Measurements from ENCODE around the gene CSNK1E. TPM values are rescaled to one million over a fixed set of nuclear protein-coding genes. Genes with fewer than 3 reads are reported as not detected.

The CSNK1E gene
- total RNA-seq, 2 experiments from 2014 or later, result 104 to 105 TPM

DNA sequence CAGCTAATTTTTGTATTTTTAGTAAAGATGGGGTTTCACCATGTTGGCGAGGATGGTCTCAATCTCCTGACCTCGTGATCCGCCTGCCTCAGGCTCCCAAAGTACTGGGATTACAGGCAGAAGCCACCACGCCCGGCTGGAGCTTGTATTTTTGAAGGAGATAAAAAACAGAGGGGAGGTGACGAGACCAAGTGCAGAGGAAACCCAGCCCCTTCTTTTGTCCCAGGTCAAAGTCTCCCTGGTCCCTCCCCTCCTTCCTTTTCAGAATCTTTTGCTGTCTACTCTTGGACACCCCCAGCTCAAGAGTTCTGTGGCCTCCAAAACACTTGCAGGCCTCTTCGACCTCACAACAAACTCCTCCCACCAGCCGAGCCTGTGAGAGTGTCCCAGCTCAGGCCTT is 32.2 kb downstream of the CSNK1E start:
- H3K27ac Mint-ChIP-seq, result no peak overlapping the region
- ChIA-PET CTCF (interaction anchor here (0.6 to 1.8 kb wide), 2 partner anchors 171 to 233 kb away, joined by 3 to 6 read pairs; no protein-coding TSS in a partner anchor), POLR2A (interaction anchor here (1.2 kb wide), 1 partner anchor 12 kb away, joined by 3 read pairs; no protein-coding TSS in a partner anchor)
- no peak for DNase-seq
- H3K4me1 Mint-ChIP-seq (ENCODE audit: low read depth), result no peaks in the 10 kb centered on the region
- intact Hi-C loops (cut with micrococcal nuclease), result no loop called here
- H3K27me3 Mint-ChIP-seq, result no peaks in the 10 kb centered on the region
- no peaks in the 10 kb centered on the region for H3K36me3 Mint-ChIP-seq
- no peak overlapping the region for H3K4me3 Mint-ChIP-seq
- no peaks in the 10 kb centered on the region for H3K9me3 Mint-ChIP-seq

GRCh38 chr22:38284042-38284402 is 33.2 kb downstream of the CSNK1E start:
- H3K4me3 Mint-ChIP-seq, result no peak overlapping the region
- no peaks in the 10 kb centered on the region for H3K27me3 Mint-ChIP-seq
- DNase-seq, result no peak
- intact Hi-C loops (cut with micrococcal nuclease), result no loop called here
- H3K27ac Mint-ChIP-seq, result no peak overlapping the region
- no peaks in the 10 kb centered on the region for H3K36me3 Mint-ChIP-seq
- ChIA-PET CTCF (interaction anchor here (1.8 kb wide), 1 partner anchor 232 kb away, joined by 6 read pairs; no protein-coding TSS in a partner anchor), POLR2A (interaction anchor here (1.2 kb wide), 1 partner anchor 13 kb away, joined by 3 read pairs; no protein-coding TSS in a partner anchor)
- H3K9me3 Mint-ChIP-seq, result no peaks in the 10 kb centered on the region
- no peaks in the 10 kb centered on the region for H3K4me1 Mint-ChIP-seq (ENCODE audit: low read depth)

DNA sequence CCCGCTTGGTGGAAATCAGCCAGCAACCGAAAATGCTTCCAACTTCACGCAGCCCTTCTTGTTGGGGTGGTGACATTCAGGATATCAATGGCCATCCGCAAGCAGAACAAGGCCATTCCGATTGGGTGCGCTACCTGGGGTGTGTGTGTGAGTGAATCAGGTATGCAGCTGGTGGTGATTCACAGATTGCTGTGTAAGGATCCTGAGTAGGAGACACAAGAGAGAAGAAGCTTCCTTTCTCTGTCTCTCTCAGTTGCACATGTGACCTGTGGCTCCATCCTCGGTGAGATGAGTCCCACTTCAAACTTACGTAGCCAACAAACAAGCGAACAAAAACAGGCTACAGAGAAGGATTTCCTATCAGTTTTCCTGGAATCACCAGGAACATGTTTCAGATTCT is 34.8 kb downstream of the CSNK1E start:
- Mint-ChIP-seq H3K4me1 (ENCODE audit: low read depth) (no peaks in the 10 kb centered on the region), H3K9me3 (no peaks in the 10 kb centered on the region), H3K27ac (no peak overlapping the region), H3K27me3 (no peaks in the 10 kb centered on the region), H3K36me3 (no peaks in the 10 kb centered on the region), H3K4me3 (no peak overlapping the region)
- no peak for DNase-seq
- intact Hi-C loops (cut with micrococcal nuclease), result no loop called here
- CTCF ChIA-PET, result no interaction called here
- POLR2A ChIA-PET, result no interaction called here

DNA sequence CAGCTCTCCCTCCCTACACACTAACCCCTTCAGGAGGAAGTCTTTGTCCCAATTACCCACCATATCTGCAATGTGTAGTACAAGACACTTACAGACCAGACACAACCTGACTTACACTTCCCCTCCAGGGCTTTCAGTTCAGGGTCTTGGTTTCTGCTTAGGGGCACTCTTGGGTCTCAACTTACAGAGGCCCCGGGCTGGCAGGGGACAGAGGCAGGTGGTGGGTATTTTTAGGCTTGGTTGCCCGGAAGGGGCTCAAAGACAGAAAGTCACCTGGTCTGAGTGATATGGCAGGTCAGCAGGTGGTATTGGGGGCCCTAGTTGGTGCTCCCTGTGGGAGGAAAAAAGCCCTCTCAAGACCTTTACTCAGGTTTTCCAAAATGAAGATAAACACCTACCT is 41.1 kb downstream of the CSNK1E start:
- no peaks in the 10 kb centered on the region for H3K27me3 Mint-ChIP-seq
- no peaks in the 10 kb centered on the region for H3K36me3 Mint-ChIP-seq
- DNase-seq, result no peak
- intact Hi-C loops (cut with micrococcal nuclease), result no loop called here
- H3K27ac Mint-ChIP-seq, result no peak overlapping the region
- no peak overlapping the region for H3K4me3 Mint-ChIP-seq
- no peaks in the 10 kb centered on the region for H3K9me3 Mint-ChIP-seq
- CTCF ChIA-PET, result no interaction called here
- H3K4me1 Mint-ChIP-seq (ENCODE audit: low read depth), result peaks cover 17% of the 10 kb centered on the region
- POLR2A ChIA-PET, result no interaction called here

GRCh38 chr22:38273135-38273826 is 44.0 kb downstream of the CSNK1E start:
- peak overlapping the region; percentile 85 for H3K4me3 Mint-ChIP-seq
- CTCF ChIA-PET, result interaction anchor here (1.4 kb wide), 1 partner anchor 11 kb away, joined by 5 read pairs; no protein-coding TSS in a partner anchor
- no peaks in the 10 kb centered on the region for H3K36me3 Mint-ChIP-seq
- peak; percentile 24 for DNase-seq
- POLR2A ChIA-PET, result interaction anchor here (1.0 to 1.4 kb wide), 2 partner anchors 32 to 39 kb away, joined by 3 to 4 read pairs; no protein-coding TSS in a partner anchor
- H3K9me3 Mint-ChIP-seq, result no peaks in the 10 kb centered on the region
- H3K27me3 Mint-ChIP-seq, result no peaks in the 10 kb centered on the region
- peaks cover 38% of the 10 kb centered on the region for H3K4me1 Mint-ChIP-seq (ENCODE audit: low read depth)
- H3K27ac Mint-ChIP-seq, result peak overlapping the region; percentile 87
- intact Hi-C loops (cut with micrococcal nuclease), result loop anchor here (2.0 kb wide), 1 partner anchor 44 kb away; the partner anchor contains the start of gene CSNK1E

DNA sequence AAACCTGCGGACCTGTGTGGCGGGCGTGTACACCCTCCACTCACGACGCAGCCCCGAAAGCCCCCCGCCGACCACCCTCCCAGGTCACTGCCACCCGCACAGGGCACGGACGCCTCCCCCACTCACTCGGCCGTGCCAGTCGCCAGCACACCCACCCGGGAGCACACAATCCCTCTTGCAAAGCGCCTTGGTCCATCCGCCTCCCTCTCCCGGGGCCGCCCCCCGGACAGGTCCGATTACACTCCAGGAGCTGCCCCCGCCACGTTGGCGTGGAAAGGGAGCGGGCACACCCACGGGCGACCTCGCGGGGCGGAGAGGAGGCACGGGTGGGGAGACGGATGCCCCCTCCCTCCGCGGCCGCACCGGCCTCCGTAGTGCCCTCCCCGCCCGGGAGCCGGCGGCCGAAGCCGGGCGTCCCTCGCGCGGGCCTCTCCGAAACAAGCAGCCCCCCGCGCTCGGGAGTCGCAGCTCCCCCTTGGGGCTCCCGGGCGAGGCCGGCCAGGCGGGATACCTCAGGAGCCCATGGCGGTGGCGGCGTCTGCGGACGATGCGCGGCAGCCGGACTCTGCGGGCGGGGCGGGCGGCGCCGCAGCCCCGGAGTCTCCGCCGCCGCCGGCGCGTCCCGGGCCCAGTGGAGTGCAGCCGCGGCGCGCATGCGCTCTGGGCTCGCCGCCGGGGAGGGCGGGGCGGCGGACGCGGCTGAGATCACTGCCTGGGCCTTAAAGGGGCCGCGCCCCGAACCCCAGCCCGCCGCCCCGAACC is 44.7 kb downstream of the CSNK1E start, which contains the start of gene TMEM184B:
TMEM184B (minus strand) TSS at position 638 of the 762 bp plus-strand sequence. CDS start 25,049 bp downstream, outside the sequence.
- Mint-ChIP-seq H3K4me3 (peak within 1 kb of the TSS; percentile 85), H3K27ac (peak within 1 kb of the TSS; percentile 87), H3K4me1 (ENCODE audit: low read depth) (peaks cover 42% of the 10 kb centered on the region), H3K36me3 (no peaks in the 10 kb centered on the region), H3K27me3 (no peaks in the 10 kb centered on the region), H3K9me3 (no peaks in the 10 kb centered on the region)
- POLR2A ChIA-PET, result interaction anchor here (1.4 kb wide), 1 partner anchor 39 kb away, joined by 3 read pairs; no protein-coding TSS in a partner anchor
- CTCF ChIA-PET, result no interaction called here
- intact Hi-C loops (cut with micrococcal nuclease), result loop anchor here (2.0 kb wide), 1 partner anchor 44 kb away; the partner anchor contains the start of gene CSNK1E
- DNase-seq, result peak; percentile 84

DNA sequence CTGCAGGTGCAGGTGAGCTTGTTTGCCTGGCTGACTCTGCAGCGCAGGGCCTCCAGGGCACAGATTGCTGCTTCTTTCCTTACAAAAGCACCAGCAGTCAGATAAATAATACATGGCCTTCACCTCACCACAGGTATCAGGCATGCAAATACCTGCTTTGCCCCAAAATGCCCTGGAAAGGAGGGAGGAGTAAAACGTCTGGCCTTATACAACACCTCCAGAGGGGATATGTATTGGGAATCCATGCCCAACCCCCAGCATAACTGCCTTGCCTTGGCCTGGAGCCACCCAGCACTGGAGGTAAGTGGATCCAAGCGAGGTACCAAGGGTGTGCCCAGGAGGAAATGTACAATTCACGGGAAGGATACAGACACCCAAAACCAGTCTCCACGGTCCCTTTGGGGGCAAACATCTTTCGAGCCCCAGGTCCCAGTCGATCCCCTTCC is 45.3 kb downstream of the CSNK1E start:
- POLR2A ChIA-PET, result interaction anchor here (1.4 kb wide), 1 partner anchor 40 kb away, joined by 3 read pairs; no protein-coding TSS in a partner anchor
- Mint-ChIP-seq H3K9me3 (no peaks in the 10 kb centered on the region), H3K36me3 (no peaks in the 10 kb centered on the region), H3K27me3 (no peaks in the 10 kb centered on the region), H3K27ac (peak overlapping the region; percentile 67), H3K4me3 (peak overlapping the region; percentile 83), H3K4me1 (ENCODE audit: low read depth) (peaks cover 47% of the 10 kb centered on the region)
- no peak for DNase-seq
- CTCF ChIA-PET, result no interaction called here
- intact Hi-C loops (cut with micrococcal nuclease), result loop anchor here (2.0 kb wide), 1 partner anchor 45 kb away; the partner anchor contains the start of gene CSNK1E

- DNase-seq, result no peak
- no peaks in the 10 kb centered on the region for H3K9me3 Mint-ChIP-seq
- H3K27me3 Mint-ChIP-seq, result no peaks in the 10 kb centered on the region
- H3K36me3 Mint-ChIP-seq, result no peaks in the 10 kb centered on the region
- intact Hi-C loops (cut with micrococcal nuclease), result no loop called here
- ChIA-PET CTCF (interaction anchor here (1.2 to 1.4 kb wide), 3 partner anchors 9 to 219 kb away, joined by 3 to 5 read pairs (median 3); no protein-coding TSS in a partner anchor), POLR2A (no interaction called here)
- peak overlapping the region; percentile 28 for H3K27ac Mint-ChIP-seq
- H3K4me3 Mint-ChIP-seq, result no peak overlapping the region
- peaks cover 54% of the 10 kb centered on the region for H3K4me1 Mint-ChIP-seq (ENCODE audit: low read depth)
Observed at GRCh38 chr22:38271101-38271500, 46.1 kb downstream of the CSNK1E start.

GRCh38 chr22:38270091-38270992 is 46.9 kb downstream of the CSNK1E start:
- Mint-ChIP-seq H3K27me3 (no peaks in the 10 kb centered on the region), H3K27ac (peak overlapping the region; percentile 28), H3K4me3 (no peak overlapping the region), H3K9me3 (no peaks in the 10 kb centered on the region), H3K36me3 (no peaks in the 10 kb centered on the region), H3K4me1 (ENCODE audit: low read depth) (peaks cover 55% of the 10 kb centered on the region)
- CTCF ChIA-PET, result interaction anchor here (1.2 to 1.6 kb wide), 5 partner anchors 8 to 218 kb away, joined by 3 to 5 read pairs (median 3); no protein-coding TSS in a partner anchor
- intact Hi-C loops (cut with micrococcal nuclease), result no loop called here
- no peak for DNase-seq
- POLR2A ChIA-PET, result no interaction called here

- no peaks in the 10 kb centered on the region for H3K9me3 Mint-ChIP-seq
- no peaks in the 10 kb centered on the region for H3K36me3 Mint-ChIP-seq
- CTCF ChIA-PET, result interaction anchor here (1.3 to 1.6 kb wide), 3 partner anchors 9 to 217 kb away, joined by 3 to 5 read pairs (median 4); no protein-coding TSS in a partner anchor
- peaks cover 60% of the 10 kb centered on the region for H3K4me1 Mint-ChIP-seq (ENCODE audit: low read depth)
- POLR2A ChIA-PET, result no interaction called here
- intact Hi-C loops (cut with micrococcal nuclease), result no loop called here
- H3K27ac Mint-ChIP-seq, result no peak overlapping the region
- H3K4me3 Mint-ChIP-seq, result no peak overlapping the region
- DNase-seq, result no peak
- H3K27me3 Mint-ChIP-seq, result no peaks in the 10 kb centered on the region
Observed at GRCh38 chr22:38269466-38269865, 47.8 kb downstream of the CSNK1E start.

DNA sequence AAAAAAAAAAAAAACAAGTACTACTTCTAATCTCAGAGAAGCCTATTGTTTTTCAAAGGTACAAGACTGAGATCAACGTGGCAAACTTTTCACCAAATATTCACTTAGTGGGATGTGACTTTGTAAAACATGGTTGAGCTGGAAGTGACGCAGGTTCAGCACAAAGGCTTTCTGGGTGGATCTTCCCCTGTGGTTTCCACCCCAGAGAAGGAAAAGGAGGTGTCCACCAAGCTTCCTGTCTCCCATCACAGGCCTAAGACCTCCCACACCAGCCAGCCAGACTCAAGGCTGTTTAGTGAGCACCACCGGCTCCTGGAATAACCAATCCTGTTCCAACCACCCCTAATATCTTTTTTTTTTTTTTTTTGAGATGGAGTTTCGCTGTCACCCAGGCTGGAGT is 50.1 kb downstream of the CSNK1E start:
- Mint-ChIP-seq H3K27ac (peak overlapping the region; percentile 84), H3K27me3 (no peaks in the 10 kb centered on the region), H3K36me3 (no peaks in the 10 kb centered on the region), H3K4me1 (ENCODE audit: low read depth) (peaks cover 62% of the 10 kb centered on the region), H3K4me3 (no peak overlapping the region), H3K9me3 (no peaks in the 10 kb centered on the region)
- intact Hi-C loops (cut with micrococcal nuclease), result no loop called here
- ChIA-PET POLR2A (interaction anchor here (0.6 to 1.1 kb wide), 3 partner anchors 40 to 303 kb away, joined by 3 read pairs; no protein-coding TSS in a partner anchor), CTCF (interaction anchor here (0.6 to 1.2 kb wide), 2 partner anchors 55 to 71 kb away, joined by 3 to 4 read pairs; no protein-coding TSS in a partner anchor)
- peak; percentile 70 for DNase-seq

All from activated CD4-positive, alpha-beta memory T cell treated with anti-CD3 and anti-CD28 coated beads for 36 hours (primary cell).